ENCODE measurements around the gene KCNJ14.

Gene KCNJ14

GRCh38 chr19:48445256-48445605 lies 10.1 kb upstream of the KCNJ14 start:
- no peak for DNase-seq (ENCODE audit: low read depth in 2 of 2)

DNA sequence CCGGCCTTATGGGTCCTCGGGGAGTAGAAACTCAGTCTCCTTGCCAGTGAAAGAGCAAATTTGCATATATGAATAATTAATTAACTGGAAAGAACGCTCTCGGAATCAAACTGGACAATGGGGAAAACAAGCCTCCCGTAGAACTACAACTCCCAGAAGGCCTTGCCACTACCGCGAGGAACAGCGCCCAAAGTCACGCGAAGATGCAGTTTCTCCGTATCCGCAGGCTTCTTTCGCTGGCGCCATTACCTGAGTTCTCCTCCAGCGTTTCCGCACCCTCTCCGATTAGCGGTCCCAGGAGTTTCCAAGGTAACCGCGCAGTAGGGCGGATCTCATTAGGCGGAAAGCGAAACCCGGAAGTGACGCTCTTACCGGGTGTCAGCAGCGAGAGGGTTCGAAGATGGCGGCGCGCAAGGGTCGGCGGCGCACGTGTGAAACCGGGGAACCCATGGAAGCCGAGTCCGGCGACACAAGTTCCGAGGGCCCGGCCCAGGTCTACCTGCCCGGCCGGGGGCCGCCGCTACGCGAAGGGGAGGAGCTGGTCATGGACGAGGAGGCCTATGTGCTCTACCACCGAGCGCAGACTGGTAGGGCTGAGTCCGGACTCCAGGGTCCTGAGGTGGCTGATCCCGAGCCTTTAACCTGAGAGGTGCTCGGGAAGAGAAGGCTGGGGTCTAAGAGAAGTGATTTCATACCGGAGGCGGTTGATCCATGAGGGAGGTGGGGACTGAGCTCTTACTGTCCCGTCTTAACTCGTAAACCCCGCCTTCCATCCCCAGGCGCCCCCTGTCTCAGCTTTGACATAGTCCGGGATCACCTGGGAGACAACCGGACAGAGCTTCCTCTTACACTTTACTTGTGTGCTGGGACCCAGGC lies 9.5 kb upstream of the KCNJ14 start, which contains the start of gene GRWD1:
Gene GRWD1, plus strand, starts transcription at position 378 of the 876 bp plus-strand sequence. Its CDS starts 23 bp downstream, at position 401.
- peak; percentile 83 to 88 for DNase-seq (ENCODE audit: low read depth in 2 of 2)

DNA sequence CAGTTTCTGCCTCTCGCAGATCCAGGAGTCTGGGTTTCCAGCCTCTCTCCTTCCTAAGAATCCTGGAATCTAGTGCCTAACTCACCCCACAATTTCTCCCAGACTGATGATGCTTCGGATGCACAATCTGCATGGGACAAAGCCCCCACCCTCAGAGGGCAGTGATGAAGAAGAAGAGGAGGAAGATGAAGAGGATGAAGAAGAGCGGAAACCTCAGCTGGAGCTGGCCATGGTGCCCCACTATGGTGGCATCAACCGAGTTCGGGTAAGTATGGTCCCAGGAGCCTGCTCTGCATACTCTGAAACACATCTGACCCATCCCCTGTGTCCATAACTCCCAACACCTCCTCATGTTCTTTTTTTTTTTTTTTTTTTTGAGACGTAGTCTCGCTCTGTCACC lies 8.8 kb upstream of the KCNJ14 start:
- no peak for DNase-seq (ENCODE audit: low read depth in 2 of 2)

GRCh38 chr19:48448563-48448962 lies 6.8 kb upstream of the KCNJ14 start:
- no peak for DNase-seq (ENCODE audit: low read depth in 2 of 2)

DNA sequence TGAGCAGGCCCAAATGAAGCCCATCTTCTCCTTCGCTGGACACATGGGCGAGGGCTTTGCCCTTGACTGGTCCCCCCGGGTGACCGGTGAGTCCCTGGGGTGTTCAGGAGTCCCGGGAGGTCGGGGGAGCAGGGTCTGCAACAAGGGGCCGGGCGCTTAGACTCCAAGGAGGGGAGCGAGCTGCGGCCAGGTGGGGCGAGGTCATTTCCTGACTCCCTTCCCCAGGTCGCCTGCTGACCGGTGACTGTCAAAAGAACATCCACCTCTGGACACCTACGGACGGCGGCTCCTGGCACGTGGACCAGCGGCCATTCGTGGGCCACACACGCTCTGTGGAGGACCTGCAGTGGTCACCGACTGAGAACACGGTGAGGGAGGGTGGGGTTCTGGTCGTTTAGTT lies 4.9 kb upstream of the KCNJ14 start:
- DNase-seq (ENCODE audit: low read depth in 2 of 2) = no peak

DNA sequence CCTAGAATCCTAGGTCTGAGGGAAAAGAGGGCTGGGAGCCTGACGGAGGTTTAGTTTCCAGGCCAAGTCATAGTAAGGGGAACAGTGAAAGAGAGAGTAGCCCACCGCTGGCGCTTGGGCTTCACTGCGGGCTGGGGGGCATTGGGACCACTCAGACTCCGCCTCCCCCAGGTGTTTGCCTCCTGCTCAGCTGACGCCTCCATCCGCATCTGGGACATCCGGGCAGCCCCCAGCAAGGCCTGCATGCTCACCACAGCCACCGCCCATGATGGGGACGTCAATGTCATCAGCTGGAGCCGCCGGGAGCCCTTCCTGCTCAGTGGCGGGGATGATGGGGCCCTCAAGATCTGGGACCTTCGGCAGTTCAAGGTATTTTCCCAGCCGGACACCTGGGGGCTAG lies 4.5 kb upstream of the KCNJ14 start:
- no peak for DNase-seq (ENCODE audit: low read depth in 2 of 2)

DNA sequence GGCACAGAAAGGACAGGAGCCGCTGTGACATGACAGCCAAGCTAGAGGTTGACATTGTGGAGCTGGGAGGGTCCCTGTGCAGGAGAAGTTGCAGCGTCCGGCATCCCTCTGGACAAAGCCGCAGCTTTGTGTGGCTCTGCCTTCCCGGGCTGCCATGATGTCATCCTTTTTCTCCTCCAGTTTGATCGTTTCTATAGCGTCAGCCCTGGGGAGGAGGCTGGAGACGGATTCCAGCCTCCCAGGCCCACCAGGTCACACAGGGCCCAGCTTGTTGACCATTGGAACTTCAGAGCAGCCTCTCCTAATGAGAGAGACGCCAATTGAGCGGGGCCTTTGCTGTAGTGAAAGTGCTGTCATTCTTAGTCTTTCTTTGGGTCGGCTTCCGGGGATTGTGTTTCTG lies 3.8 kb upstream of the KCNJ14 start:
- DNase-seq (ENCODE audit: low read depth in 2 of 2) = no peak

DNA sequence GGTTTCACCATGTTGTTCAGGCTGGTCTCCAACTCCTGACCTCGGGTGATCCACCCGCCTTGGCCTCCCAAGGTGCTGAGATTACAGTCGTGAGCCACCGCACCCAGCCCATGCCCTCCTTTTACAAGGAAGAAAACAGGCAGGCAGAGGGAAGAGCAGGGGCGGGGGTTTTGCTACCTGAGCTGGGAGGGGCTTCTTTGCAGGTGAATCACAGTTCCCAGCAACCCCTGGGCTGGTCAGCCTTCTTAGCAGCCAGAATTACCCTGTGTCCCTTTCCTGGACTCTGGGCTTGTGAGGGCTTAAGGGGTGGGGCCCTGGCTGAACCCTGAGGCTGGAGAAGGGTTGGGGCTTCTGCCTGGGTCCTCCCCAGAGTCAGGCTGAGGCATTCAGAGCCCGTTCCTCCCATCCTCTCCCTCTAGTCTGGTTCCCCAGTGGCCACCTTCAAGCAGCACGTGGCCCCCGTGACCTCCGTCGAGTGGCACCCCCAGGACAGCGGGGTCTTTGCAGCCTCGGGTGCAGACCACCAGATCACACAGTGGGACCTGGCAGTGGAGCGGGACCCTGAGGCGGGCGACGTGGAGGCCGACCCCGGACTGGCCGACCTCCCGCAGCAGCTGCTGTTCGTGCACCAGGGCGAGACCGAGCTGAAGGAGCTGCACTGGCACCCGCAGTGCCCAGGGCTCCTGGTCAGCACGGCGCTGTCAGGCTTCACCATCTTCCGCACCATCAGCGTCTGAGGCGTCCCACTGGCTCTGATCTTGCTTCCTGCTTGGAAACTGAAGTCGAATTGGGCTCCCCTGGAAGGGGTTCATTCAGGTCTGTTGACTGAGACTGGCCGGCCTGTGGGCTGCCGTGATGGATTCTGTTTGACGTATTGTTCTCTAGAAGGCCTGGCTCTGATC lies 2.8 kb upstream of the KCNJ14 start:
- DNase-seq (ENCODE audit: low read depth in 2 of 2) = no peak

GRCh38 chr19:48454150-48454730 lies 1.1 kb upstream of the KCNJ14 start:
- DNase-seq (ENCODE audit: low read depth in 2 of 2) = no peak

DNA sequence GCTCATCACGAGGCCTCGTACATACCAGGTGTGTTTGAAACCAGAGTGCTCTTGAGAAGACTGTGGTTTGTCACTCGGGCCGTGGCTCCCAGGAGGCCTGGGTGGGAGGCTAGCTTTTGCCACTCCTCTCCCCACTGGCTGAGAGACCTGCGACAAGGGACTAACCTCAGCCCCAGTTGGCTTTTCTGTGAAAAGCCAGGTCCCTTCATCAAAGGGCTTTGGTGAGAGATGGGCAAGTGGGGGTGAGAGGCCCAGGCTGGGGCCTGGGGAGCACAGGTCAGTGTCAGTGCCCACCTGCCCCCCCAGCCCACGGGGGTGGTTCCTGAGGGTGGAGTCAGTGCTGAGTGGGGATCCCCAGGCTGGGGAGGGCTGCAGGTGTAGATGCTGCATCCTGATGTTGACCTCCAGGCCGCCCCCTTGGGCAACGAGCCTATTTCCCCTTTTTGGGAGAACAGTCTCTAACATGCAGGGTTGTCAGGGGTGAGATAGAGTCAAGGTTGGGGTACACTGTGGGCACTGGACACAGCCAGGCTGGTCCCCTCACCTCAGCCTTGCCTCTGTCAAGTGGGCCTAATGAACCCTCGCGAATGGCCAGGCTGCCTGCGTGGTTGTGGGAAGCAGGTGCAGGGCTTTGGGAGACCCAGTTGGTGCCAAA lies 661 bp downstream of the KCNJ14 start:
- DNase-seq (ENCODE audit: low read depth in 2 of 2) = no peak

DNA sequence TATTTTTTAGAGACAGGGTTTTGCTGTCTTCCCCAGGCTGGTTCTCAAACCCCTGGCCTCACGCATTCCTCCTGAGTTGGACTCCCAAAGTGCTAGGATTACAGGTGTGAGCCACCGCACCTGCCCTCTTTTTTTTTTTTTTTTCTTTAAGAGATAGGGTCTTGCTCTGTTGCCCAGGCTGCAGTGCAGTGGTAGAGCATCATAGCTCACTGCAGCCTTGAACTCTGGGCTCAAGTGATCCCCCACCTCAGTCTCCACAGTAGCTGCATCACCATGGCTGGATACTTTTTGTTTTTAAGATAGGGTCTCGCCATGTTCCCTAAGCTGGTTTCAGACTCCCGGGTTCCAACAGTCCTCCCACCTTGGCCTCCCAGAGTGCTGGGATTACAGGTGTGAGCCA lies 1.5 kb downstream of the KCNJ14 start:
- no peak for DNase-seq (ENCODE audit: low read depth in 2 of 2)

DNA sequence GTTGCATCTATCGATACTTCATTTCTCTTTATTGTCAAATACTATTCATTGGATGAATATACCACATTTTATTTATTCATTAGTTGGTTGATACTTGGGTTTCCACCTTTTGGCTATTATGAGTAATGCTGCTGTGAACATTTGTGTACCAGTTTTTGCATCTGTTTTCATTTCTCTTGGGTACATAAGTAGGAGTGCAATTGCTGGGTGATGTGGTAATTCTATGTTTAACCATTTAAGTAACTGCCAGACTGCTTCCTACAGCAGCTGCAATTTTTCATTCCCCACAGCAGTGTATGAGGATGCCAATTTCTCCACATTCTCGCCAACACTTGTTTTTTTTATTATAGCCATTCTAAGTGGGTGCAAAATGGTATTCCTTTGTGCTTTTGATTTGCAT lies 2.6 kb downstream of the KCNJ14 start:
- no peak for DNase-seq (ENCODE audit: low read depth in 2 of 2)

DNA sequence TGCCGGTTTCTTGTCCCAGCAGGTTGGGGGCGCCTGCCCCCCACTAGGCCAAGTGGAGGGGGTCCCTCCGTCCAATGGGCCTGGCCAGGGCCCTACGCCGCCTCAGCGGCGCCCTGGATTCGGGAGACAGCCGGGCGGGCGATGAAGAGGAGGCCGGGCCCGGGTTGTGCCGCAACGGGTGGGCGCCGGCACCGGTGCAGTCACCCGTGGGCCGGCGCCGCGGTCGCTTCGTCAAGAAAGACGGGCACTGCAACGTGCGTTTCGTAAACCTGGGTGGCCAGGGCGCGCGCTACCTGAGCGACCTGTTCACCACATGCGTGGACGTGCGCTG lies 6.2 kb downstream of the KCNJ14 start:
- no peak for DNase-seq (ENCODE audit: low read depth in 2 of 2)

DNA sequence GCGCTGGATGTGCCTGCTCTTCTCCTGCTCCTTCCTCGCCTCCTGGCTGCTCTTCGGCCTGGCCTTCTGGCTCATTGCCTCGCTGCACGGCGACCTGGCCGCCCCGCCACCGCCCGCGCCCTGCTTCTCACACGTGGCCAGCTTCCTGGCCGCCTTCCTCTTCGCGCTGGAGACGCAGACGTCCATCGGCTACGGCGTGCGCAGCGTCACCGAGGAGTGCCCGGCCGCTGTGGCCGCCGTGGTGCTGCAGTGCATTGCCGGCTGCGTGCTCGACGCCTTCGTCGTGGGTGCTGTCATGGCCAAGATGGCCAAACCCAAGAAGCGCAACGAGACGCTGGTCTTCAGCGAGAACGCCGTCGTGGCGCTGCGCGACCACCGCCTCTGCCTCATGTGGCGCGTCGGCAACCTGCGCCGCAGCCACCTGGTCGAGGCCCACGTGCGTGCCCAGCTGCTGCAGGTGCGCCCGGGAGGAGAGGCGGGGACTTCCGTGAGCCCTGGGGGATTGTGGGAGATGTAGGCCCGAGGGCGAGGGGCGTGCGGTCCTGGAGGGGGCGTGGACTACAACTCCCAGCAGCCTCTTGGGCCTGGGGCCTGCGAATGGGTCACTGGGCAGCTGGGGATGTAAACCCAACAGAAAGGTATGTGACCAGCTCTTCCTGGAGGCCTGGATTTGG lies 6.7 kb downstream of the KCNJ14 start:
- no peak for DNase-seq (ENCODE audit: low read depth in 2 of 2)

- DNase-seq (ENCODE audit: low read depth in 2 of 2) = no peak
Observed at GRCh38 chr19:48465215-48465614, 9.8 kb downstream of the KCNJ14 start.

GRCh38 chr19:48466561-48467325 lies 11.4 kb downstream of the KCNJ14 start:
- no peak for DNase-seq (ENCODE audit: low read depth in 2 of 2)

- peak; percentile 97 to 99 for DNase-seq (ENCODE audit: low read depth in 2 of 2)
Observed at GRCh38 chr19:48468772-48469288, 13.5 kb downstream of the KCNJ14 start.

- DNase-seq (ENCODE audit: low read depth in 2 of 2) = peak; percentile 69 to 71
Observed at GRCh38 chr19:48469289-48469881, 14.0 kb downstream of the KCNJ14 start, which contains the start of gene CYTH2. TSS of gene CYTH2 (plus strand) at chr19:48469369. CDS start at chr19:48469508, 139 bp downstream.

- DNase-seq (ENCODE audit: low read depth in 2 of 2) = no peak
Observed at GRCh38 chr19:48469934-48470680, 14.7 kb downstream of the KCNJ14 start.
